Mucosa of gallbladder (tissue), 1 donor: ENCODE results near the gene ECHS1. TPM values are rescaled to one million over a fixed set of nuclear protein-coding genes. Genes with fewer than 3 reads are reported as not detected.
"Not testable (repeated sequence)": the region's sequence is repeated elsewhere in the genome, so short reads cannot be mapped to it uniquely, and the experiment has no call there.

Source experiments
- DNase-seq: peaks from one replicate; pipeline ENCODE4 v3.0.0-alpha.2; 2020; ENCODE audit warnings: low spot score
- total RNA-seq: library from RNA; stranded (reverse); gene quantifications from one replicate; pipeline ENCODE4 v1.2.1, GENCODE V29; 2021
- donor health status: DM: no; HTN: no; CAD: no.

ECHS1 gene
- 122 TPM for total RNA-seq

- DNase-seq = peak; percentile 98
Observed at GRCh38 chr10:133373174-133374090, at the start of gene ECHS1. TSS of gene ECHS1 (minus strand) at chr10:133373354. CDS start at chr10:133373333, 21 bp downstream.

- DNase-seq = no peak
Observed at GRCh38 chr10:133422223-133422806, 49.2 kb upstream of the ECHS1 start.

- no peak for DNase-seq
Observed at GRCh38 chr10:133421336-133422222, 48.4 kb upstream of the ECHS1 start.

- no peak for DNase-seq
Observed at GRCh38 chr10:133420579-133420978, 47.4 kb upstream of the ECHS1 start.

- DNase-seq = no peak
Observed at GRCh38 chr10:133420028-133420427, 46.9 kb upstream of the ECHS1 start.

- no peak for DNase-seq
Observed at GRCh38 chr10:133419211-133419950, 46.2 kb upstream of the ECHS1 start.

- DNase-seq = no peak
Observed at GRCh38 chr10:133418289-133418993, 45.3 kb upstream of the ECHS1 start.

- DNase-seq = no peak
Observed at GRCh38 chr10:133415752-133416151, 42.6 kb upstream of the ECHS1 start.

GRCh38 chr10:133414401-133414800 lies 41.2 kb upstream of the ECHS1 start:
- DNase-seq = not testable (repeated sequence)

GRCh38 chr10:133412381-133412711 lies 39.2 kb upstream of the ECHS1 start:
- no peak for DNase-seq

- no peak for DNase-seq
Observed at GRCh38 chr10:133411523-133412380, 38.6 kb upstream of the ECHS1 start.

- DNase-seq = no peak
Observed at GRCh38 chr10:133405844-133406527, 32.8 kb upstream of the ECHS1 start.

GRCh38 chr10:133405272-133405671 lies 32.1 kb upstream of the ECHS1 start:
- no peak for DNase-seq

- DNase-seq = no peak
Observed at GRCh38 chr10:133403784-133404183, 30.6 kb upstream of the ECHS1 start.

- DNase-seq = no peak
Observed at GRCh38 chr10:133403359-133403758, 30.2 kb upstream of the ECHS1 start.

GRCh38 chr10:133401981-133402725 lies 29.0 kb upstream of the ECHS1 start:
- DNase-seq = no peak

- DNase-seq = no peak
Observed at GRCh38 chr10:133401500-133401899, 28.3 kb upstream of the ECHS1 start.

- DNase-seq = no peak
Observed at GRCh38 chr10:133400624-133401424, 27.7 kb upstream of the ECHS1 start.
